HG02852 (cell line): ENCODE measurements around the gene PRKCSH.
"Not testable (repeated sequence)": the region's sequence is repeated elsewhere in the genome, so short reads cannot be mapped to it uniquely, and the experiment has no call there.

Source experiments
- ATAC-seq: cut with Tn5 transposase; IDR thresholded peaks from one replicate; pipeline ENCODE4 v1.9.1; 2021; ENCODE audit warnings: mild to moderate bottlenecking, moderate library complexity; ENCODE audit not compliant: unreplicated experiment

PRKCSH gene

DNA sequence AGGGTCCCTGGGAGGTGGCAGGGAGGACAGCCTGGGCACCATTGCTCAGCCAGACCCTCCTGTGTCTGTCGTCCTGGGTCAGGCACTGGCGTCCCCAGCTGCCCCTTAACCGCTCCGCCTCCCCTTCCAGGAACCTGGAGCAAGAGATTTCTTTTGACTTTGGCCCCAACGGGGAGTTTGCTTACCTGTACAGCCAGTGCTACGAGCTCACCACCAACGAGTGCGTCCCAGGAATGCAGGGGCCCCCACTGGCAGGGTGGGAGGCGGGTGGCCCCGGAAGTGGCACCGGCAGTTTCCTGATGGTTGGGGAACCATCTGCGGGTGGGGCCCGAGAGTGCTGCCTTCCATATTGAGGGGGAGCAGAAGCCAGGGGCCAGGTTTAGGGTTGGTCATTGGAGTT is 13.0 kb downstream of the PRKCSH start:
- no peak for ATAC-seq

DNA sequence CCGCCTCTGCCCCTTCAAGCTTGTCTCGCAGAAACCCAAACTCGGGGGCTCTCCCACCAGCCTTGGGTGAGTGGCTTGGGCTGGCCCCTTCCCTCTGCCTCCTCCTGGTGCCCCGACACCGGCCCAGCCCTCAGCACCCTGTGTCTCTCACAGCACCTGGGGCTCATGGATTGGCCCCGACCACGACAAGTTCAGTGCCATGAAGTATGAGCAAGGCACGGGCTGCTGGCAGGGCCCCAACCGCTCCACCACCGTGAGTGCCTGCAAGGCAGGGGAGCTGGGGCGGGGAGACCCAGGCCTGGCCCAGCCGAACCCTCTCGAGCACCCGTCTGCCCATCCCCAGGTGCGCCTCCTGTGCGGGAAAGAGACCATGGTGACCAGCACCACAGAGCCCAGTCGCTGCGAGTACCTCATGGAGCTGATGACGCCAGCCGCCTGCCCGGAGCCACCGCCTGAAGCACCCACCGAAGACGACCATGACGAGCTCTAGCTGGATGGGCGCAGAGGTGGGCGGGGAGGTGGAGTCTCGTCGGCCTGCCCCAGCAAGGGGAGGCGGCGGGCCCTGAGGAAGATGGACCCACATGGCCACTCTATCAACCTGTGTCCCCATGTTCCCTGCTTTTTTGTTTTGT is 13.6 kb downstream of the PRKCSH start:
- no peak for ATAC-seq

DNA sequence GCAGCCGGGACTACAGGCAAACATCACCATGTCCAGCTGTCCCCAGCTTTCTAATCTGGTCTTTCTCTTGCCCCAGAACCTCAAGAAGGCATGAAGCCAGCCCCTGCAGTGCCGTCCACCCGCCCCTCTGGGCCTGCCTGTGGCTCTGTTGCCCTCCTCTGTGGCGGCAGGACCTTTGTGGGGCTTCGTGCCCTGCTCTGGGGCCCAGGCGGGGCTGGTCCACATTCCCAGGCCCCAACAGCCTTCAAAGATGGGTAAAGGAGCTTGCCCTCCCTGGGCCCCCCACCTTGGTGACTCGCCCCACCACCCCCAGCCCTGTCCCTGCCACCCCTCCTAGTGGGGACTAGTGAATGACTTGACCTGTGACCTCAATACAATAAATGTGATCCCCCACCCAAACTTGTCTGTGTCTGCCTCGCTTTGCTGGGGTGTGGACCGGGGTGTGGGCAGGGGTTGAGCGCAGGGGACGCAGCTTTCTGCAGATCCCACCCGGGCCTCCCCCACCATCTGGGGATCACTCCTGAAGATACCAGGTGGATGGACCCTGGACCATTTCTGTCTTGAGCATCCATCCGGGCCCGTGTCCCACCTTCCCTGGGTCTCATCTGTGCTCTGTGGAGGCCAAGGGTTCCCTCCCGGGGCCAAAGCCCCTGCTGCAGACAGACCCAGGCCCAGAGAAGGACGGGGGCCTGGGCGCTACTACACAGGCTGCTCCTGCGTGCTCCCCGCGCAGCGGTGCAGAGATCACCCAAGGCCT is 15.3 kb downstream of the PRKCSH start:
- no peak for ATAC-seq

DNA sequence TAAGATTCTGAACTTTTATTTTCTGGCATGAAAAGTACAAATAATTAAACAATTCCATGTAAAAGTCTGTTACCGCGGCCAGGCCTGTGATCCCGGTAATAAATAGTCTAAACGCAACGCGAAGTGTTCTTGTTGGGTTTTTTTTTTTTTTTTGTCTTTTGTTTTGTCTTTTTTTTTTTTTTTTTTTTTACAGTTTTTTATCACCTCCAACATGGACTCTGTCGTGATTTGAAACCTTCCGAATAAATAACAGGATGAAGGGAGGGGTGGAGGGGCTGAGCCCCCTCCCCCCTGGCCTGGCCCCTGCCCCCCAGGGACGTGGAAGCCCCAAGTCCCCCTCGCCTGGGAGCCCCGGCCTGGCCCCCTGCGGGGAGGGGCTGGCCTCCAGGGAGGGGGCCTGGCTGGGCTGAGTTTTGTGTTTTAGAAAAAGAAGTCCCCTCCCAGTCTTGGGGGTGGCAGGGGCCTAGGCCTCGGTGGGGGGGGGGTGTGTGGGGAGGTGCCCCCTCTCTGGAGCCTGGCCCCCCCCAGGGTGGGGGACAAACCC is 16.0 kb downstream of the PRKCSH start:
- no peak for ATAC-seq

DNA sequence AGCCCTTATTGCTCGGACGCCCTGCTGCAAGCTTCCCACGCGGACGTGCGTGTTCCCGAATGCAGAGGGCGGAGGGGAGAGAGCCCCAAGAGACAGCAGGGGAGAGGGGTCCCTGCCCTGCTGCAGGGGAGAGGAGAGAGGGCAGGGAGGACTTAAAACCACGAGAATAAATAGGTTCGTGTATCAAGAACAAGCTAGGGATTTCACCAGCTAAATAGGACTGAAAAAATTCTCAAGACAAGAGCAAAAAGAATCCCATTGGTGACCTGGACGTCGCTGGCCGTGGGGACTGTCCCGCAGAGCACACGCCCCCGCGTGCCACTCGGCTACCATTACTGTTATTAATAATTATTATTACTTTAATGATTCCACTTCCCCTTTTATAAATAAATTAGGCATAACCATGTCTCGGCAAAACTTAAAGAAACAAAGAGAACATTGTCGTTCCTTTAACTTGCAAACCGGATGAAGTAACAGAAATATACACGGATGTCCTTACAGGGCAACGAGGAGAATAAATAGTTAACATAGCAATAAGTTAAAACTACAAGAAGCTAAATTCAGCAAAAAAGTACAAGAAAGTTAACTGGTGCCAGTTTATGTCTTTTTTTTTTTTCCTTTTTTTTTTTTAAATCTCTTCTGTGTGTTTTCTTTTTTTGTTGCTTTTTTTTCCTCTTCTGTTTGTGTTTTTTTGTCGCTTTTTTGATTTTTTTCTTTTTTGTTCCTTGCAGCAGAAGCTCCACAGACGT is 16.6 kb downstream of the PRKCSH start:
- ATAC-seq = no peak

DNA sequence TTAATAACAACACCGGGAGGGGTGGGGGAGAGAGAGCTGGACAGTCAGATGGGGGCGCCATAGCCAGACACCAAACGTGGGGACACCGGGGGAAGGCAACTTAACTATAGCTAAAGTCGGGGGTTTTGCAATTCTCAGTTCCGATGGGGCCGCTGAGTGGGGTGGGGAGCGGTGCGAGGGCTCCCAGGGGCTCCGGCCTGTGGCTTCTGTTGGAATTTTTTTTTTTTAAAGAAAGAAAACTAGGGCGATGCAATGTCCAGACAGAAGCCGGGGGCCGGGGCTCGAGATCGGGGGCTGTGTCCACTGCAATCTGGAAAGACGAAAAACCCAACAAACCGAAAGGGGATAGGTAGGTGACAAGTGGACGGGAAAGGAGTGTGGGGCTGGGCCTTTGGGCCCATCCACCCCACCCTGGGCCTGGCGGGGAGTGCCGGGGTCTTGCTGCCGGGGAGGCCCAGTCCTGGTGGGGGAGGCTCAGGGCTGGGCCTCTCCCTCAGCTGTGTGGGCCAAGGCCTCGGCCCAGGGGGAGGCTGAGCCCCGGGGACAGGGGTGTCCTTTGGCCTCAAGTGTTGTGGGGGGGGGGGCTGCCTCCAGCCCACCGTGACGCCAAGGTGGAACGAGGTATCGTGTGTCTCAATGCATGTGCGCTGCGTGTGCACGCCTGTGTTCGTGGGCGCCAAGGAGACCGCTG is 17.3 kb downstream of the PRKCSH start:
- no peak for ATAC-seq

DNA sequence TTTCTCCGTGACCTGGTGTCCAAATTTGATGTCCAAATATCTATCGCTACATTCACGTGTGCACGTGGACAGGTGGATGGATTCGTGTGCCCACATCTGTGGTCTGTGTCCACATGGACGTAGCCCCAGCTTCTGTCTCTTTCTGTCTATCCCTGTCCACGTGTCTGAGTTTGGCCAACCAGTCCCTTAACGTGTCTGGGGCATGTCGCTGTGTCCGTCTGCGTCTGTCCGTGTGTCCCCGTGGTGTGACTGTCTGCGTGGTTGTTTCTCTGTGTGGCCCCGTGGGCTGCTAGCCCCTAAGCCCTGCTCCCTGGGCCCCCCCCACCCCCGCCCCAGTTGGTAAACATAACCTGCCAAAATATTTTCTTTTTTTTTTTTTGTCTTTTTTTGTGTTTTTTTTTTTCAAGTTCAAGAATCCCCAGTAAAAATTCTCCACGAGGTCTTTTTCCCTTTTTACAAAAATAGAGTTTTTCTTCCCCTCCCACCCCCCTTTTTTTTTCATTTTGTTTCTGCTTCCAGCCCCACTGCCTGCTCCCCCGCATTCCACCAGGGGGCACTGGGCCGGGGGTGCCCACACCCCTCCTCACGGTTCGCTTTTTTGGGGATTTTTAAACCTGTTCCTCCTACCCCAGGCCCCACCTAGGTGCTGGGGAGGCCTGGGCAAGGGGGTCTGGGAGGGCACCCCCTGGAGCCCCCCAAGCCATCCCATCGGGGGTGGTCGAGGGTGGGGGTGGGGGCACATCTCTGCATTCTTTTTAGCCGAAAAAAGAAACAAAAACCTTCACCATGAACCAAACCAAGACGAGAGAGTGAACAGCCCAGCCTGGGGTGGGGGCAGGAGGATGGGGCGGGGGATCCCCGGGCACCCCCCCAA is 18.3 kb downstream of the PRKCSH start:
- no peak for ATAC-seq

DNA sequence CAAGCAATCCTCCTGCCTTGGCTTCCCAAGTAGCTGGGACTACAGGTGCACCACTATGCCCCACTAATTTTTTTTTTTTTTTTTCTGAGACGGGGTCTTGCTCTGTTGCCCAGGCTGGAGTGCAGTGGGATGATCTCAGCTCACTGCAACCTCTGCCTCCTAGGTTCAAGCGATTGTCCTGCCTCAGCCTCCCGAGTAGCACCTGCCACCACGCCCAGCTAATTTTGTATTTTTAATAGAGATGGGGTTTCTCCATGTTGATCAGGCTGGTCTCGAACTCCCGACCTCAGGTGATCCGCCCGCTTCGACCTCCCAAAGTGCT is 19.8 kb downstream of the PRKCSH start:
- not testable (repeated sequence) for ATAC-seq

DNA sequence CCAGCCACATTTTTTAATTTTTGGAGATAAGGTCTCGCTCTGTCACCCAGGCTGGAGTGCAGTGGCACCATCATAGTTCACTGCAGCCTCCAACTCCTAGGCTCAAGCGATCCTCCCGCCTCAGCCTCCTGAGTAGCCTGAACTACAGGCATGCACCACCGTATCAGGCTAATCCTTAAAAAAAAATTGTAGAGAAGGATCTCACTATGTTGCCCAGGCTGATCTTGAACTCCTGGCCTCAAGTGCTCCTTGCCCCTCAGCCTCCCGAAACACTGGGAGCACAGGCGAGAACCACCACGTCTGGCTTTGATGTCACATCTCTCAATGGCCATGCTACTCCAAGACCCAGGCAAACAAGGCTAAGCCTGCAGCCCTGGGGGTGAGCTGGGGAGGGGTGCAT is 21.2 kb downstream of the PRKCSH start:
- no peak for ATAC-seq

DNA sequence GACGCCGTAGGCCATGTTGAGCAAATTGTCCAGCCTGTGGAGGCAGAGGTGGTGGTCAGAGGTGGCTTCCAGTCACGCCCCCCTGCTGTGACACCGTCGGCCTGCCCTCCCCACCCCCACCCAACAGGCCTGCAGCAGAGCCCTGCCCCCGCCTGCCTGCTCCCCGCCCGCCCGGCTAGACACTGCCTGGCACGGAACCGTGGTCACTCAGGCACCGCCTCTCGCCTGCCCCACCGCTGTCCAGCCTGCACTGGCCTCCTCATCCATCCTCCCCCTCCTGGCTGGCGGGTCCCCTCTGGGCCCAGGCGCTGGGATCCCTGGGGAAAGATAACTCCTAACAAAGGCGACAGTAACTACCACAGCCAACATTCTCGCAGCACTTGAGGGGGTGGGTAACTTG is 21.7 kb downstream of the PRKCSH start:
- no peak for ATAC-seq

DNA sequence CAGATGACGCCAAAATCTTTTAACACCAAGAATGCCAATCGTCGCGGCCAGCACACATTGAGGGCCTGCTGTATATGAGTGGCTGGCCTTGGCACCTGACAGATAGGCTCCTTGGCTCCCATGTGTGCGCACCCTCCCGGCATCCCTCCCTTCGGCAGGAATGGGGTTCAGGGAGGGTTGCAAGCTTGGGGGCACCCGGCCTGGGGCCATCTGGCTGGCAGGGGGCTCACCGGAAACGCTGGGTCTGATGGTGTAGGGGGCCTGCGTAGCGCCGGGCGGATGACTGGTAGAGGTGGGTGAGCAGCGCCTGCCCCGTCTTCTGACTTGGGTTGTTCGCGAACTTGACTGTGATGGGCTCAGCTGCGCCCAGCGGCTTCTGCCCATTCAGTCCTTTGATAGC is 22.4 kb downstream of the PRKCSH start:
- no peak for ATAC-seq

DNA sequence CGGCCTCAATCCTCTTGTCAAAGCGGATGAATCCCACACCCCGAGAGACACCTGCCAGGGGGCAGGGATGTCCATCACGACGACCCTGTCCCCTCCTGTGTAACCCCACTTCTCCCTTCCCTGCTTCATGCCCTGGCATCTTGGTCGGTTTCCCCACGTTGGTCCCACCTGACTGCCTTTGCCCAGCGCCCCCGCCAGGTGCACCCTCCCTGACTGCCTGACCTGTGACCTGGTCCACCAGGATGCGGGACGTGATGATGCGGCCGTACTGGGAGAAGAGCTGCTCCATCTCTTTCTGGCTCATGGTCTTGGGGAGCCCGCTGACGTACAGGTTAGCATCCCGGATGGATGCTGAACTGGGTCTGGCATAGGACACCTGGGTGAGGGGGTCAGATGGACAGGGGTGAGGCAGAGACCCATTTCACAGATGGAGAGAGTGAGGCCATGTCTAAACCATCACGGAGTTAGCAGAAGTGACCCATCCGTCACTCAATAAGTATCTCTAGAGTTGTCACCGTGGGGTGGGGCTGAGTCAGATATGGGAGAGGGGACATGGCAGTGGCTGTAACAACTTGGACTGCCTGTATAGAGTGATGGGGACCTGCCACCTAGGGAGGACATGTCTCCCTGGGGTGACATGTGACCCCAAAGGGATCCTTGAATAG is 22.9 kb downstream of the PRKCSH start:
- no peak for ATAC-seq

DNA sequence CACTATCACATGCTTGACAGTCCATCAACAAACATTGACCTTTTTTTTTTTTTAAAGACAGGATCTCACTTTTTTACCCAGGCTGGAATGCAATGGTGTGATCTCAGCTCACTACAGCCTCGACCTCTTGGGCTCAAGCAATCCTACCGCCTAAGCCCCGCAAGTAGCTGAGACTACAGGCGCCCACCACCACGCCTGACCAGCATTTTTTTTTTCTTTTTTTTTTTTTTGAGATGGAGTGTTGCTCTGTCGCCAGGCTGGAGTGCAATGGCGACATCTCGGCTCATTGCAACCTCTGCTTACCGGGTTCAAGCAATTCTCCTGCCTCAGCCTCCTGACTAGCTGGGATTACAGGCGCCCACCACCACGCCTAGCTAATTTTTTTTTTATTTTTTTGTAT is 23.5 kb downstream of the PRKCSH start:
- not testable (repeated sequence) for ATAC-seq

DNA sequence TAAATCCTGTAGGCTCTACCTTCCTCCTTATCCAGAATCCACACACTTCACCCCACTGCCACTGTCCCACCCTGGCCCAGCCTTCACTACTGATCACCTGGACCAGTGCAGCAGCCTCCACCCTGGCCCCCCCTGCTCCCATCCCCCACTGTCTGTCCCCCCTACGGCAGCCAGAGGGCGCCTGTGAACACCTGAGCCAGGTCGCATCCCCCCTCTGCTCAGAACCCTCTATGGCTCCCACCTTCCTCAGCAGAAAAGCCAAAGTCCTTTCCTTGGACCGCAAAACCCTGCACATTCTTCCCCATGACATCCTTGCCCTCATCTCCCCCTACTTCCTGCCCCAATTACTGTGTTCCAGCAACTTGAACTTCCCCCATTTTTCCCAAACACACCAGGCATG is 24.8 kb downstream of the PRKCSH start:
- no peak for ATAC-seq

DNA sequence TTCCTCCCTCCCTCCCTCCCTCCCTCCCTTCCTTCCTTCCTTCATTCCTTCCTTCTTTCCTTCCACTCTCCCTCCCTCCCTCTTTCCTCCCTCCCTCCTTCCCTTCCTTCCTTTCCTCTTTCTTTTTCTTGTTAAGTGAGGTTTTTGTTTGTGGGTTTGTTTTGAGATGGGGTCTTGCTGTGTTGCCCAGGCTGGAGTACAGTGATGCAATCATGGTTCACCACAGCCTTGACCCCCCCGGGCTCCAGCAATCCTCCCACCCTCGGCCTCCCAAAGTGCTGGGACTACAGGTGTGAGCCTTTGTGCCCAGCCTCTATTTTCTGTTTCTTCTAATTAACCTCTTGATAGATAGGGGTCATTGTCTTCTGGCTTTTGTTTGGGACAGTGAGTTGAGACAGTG is 26.0 kb downstream of the PRKCSH start:
- no peak for ATAC-seq

DNA sequence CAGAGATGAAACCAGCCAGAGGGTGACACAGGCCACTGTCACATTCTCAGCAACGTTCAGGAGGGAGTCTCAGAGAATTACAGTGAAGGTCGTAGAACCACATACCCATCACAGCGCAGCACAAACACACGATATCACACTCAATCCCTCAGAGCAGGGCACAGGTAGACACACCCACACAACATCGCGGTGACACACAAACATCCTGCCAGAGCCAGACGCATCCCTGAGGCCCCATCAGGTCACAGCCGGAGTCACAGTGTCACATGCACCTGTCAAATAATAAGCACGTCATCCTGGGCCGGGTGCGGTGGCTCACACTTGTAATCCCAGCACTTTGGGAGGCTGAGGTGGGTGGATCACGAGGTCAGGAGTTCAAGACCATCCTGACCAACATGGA is 28.0 kb downstream of the PRKCSH start:
- no peak for ATAC-seq

DNA sequence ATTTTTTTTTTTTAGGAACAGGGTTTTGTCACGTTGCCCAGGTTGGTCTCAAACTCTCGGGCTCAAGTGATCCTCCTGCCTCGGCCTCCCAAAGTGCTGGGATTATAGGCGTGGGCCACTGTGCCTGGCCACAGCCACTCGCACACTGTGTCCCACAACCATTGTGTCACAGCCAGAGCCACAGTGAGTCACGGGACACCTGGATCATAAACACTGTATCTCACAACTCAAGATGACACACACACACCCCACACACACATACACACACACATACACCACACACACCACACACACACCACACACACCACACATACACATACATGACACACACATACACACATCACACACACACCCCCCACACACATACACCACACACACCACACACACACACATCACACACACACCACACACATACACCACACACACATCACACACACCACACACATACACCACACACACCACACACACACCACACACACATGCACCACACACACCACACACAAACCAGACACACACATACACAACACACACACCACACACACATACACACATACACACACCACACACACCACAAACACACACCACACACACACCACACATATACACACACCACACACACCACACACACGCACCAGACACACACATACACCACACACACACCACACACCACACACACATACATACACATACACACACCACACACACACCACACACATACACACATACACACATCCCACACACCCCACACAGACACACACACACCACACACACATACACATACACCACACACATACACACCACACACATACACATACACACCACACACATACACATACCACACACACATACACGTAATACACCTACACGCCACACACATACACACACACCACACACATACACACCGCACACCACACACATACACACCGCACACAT is 29.2 kb downstream of the PRKCSH start:
- ATAC-seq = no peak

DNA sequence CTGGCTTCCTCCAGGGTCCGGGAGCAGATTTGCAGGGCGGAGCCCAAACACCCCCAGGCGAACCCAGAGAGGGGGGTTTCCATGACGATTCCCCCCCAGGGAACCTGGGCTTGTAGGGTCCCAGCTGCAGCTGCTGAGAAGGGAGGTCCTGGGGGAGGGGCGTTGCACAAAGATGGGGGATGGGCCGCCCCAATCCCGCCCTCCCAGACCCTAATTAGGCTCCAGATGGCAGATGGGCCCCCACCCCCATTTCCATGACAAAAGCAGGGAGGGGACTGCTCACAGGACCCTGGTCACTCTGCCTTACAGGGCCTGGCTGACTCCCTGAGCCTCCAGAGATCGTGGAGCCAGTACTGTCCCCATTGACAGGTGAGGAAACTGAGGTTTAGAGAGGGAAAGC is 30.2 kb downstream of the PRKCSH start:
- ATAC-seq = no peak
